ENCODE results near the gene GNAQ.

GNAQ gene

DNA sequence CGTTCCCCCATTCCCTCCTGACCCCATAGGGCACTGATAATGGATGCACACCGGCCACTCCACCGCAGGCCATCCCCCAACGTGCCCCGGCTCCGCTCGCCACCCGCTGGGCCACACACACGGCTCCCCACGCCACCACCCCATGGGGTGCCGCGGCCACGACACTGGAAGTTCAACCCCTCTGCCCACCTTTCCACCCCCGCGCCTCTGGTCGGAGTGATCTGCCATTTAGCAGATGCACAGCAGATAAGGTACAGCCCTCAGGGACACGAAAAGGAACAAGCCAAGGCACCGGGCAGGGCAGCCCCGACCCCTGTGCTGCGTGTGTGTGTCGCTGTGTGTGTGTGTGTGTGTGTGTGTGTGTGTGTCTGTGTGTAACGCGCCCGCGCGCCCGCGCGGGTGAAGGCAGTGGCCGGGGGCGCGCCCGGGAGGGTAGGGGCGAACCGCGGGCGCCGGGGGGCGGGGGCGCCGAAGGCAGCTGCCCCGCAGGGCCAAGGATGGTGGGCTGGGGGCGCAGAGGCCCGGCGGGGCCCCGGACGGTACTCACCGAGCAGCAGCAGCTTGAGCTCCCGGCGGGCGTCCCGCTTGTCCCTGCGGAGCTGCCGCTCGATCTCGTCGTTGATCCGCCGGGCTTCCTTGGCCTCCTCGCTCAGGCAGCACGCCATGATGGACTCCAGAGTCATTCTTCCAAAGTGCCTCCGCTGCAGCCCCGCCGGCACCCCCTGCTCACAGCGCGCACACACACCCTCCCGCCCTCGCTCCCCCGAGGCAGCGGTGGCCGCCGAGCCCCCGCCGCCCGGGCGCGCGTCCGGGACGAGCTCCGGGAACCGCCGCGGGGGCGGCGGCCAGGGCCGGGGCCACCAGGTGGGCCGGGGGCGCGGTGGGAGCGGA is 813 bp downstream of the GNAQ start:
- peak; percentile 22 for DNase-seq

DNA sequence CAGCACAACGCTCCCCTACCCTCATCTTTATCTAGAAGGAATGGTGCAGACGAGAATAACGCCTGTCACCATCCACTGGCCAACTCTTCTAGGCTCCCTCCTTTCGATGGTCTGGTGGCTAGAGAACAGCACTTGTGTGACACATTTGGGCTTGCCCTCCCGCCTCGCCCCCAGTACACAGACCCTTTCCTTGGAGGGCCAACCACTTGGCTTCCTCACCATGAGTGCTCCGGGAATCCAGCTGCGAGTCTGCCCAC is 1.4 kb downstream of the GNAQ start:
- DNase-seq: no peak

GRCh38 chr9:78029551-78030295 is 1.9 kb downstream of the GNAQ start:
- no peak for DNase-seq

DNA sequence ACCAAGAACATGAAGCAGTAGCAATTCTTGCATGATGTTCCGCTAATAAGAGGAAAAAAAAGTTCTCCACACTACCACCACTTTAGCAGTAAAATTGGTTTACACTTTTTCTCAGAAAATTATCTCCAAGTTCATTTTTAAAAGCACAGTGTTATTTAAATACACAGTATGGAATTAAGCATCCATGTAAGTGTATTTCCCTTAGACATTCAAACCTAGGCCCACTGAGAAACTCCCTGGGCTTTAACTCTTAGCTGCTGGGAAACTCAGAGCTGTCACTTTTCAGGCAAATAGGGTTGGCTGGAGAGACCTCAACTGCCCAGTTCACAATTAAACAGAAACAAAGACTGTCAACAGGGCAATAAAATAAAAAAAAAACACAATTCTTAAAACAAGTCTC is 2.7 kb downstream of the GNAQ start:
- no peak for DNase-seq

GRCh38 chr9:78026947-78027346 is 4.7 kb downstream of the GNAQ start:
- no peak for DNase-seq

DNA sequence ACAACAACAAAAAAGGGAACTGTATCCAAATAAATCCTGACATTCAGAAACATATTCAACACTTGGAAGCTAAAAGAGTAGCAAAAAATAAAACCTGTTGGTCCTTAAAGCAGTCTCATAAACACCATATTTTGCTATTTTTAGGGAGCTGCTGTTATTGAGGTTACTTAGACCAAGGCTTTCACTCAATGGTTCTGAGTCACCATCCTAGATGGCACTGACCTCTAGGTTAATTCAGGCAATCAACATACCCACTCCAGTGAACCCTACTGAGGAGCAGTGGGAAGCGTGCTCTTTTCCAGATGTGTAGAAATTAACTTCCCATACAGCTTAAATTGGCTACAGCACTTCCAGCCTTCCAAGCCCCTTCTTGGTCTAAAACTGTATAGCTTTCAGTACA is 5.2 kb downstream of the GNAQ start:
- DNase-seq: no peak

GRCh38 chr9:78025186-78025585 is 6.4 kb downstream of the GNAQ start:
- no peak for DNase-seq

GRCh38 chr9:78023003-78023741 is 8.4 kb downstream of the GNAQ start:
- no peak for DNase-seq

- DNase-seq: no peak
Measured at GRCh38 chr9:78021697-78022096, 9.9 kb downstream of the GNAQ start.

GRCh38 chr9:78017190-78017693 is 14.4 kb downstream of the GNAQ start:
- DNase-seq: no peak

DNA sequence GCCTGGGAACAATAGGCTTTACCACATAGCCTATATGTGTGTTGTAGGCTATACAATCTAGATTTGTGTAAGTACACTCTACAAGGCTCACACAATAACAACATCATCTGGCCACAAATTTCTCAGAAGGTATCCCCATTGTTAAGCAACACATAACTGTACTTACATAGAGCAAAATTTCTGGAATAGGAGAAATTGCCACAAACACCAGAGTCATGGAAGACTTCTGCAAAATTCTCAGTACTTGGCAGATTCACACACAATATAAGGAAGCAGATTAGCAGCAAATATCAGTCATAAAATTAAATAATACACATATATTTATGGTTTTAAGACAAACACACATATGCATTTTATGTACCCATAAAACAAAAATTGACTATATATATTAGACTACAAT is 16.4 kb downstream of the GNAQ start:
- DNase-seq: no peak

DNA sequence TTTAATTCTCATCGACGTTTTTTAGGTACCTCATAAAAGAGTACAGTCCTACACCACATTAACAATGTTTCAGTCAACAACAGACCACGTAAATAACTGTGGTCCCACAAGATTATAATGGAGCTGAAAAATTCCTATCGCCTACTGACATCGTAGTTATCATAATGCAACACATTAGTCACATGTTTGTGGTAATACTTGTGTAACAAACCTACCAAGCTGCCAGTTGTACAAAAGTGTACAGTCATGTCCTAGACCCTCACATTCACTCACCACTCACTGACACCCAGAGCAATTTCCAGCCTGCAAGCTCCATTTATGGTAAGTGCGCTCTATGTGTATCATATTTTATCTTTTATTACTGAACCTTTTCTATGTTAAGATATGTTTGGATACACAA is 16.8 kb downstream of the GNAQ start:
- no peak for DNase-seq

- DNase-seq: no peak
Measured at GRCh38 chr9:78013934-78014333, 17.7 kb downstream of the GNAQ start.

DNA sequence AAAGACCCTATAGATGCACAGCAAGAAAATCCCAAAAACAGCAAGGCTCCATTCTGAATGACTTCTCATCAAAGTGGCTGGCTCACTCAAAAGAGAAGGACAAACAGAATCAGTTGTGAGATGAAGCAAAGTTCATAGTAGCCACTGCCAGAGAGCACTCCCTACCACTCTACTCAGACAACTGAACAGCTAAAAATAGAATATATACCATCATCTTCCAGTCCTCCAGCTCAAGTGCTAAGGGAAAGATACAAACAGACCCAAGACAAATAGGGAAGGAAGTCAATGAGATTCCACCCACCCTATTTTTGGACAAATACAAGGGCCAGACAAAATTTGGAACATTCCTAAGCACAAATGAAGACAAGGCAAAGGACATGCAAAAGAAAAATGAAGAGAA is 20.6 kb downstream of the GNAQ start:
- DNase-seq: no peak

GRCh38 chr9:78010445-78010844 is 21.2 kb downstream of the GNAQ start:
- DNase-seq: no peak

- no peak for DNase-seq
Measured at GRCh38 chr9:78009186-78009585, 22.4 kb downstream of the GNAQ start.

GRCh38 chr9:78006734-78007133 is 24.9 kb downstream of the GNAQ start:
- no peak for DNase-seq

DNA sequence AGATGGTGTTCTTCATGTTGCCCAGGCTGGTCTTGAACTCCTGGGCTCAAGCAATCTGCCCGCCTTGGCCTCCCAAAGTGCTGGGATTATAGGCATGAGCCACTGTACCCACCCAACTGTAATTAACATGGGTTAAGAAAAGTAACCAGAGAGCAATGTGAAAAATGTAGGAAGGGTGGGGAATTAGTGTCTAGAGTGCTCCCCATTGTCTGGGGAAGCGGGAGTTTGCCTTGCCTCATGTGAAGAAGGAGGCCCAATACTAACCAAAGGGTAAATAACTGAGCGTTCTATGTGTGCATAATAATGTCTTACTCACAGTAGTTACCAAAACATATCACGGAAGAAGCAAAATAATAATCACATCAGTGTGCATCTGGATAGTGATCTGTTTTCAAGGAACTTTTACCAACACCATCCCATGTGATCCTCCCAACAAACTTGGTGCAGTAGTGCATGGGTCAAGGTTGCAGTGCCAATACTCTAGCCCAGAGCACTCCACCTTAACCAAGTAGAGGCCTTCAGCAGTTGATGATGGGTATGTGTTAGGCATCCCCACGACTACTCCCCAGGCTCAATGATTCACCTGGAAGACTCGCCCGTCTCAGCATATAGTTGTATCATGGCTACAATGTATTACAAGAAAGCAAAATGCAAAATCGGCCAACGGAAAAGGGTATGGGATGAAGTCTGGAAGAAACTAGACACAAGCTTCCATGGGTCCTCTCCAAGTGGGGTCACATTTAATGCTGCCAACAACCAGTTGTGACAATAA is 26.2 kb downstream of the GNAQ start:
- no peak for DNase-seq

- DNase-seq: no peak
Measured at GRCh38 chr9:78004478-78005229, 27.0 kb downstream of the GNAQ start.

GRCh38 chr9:78003730-78004129 is 27.9 kb downstream of the GNAQ start:
- DNase-seq: no peak

DNA sequence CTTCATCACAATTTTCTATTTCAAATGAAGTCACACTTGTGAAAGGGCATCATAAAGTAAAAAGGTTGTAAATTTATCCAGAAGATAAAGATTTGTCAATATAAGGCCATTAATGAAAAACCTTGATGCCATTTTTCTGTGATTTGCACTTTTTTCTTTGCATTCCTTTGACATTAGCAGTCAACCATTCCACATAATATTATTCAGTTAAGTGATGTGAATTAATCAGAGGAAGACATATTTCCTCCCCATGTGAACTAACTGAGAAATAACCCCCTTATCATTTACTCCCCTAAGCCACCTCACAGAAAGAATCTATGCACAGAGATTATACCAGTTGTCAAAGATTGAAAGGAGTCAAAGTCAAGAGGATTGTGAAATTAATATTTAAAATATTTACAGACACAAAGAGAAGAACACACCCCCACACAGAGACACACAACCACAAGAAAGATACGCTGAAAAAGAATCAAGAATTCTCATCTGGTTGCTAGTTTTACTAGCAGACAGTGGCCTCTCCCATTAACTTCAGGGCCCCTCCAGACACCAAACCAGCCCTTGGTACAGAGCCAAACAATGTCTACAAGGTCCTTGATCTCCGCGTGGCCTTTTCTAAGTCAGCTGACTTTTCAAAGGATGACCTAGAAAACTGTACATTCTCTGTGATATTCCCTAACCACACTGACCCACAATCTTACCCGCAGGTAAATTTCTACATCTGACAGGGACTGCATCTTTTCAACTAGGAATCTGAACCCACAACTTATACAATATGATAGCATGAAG is 29.5 kb downstream of the GNAQ start:
- DNase-seq: no peak
